A673 (cell line): ENCODE data around the gene ANKRD11. TPM values are rescaled to one million over a fixed set of nuclear protein-coding genes. Genes with fewer than 3 reads are reported as not detected.

Source experiments
- BruUV-seq: library from RNA; stranded (reverse); fragments of 400-500 nt; replicated peaks from 2 replicates; lab custom pipeline; 2021; lab: Mats Ljungman, UMichigan
- CTCF ChIA-PET: fragments of 300-600 bp; sonication (Branson Sonifier 250); formaldehyde crosslinking; loops from one replicate; lab custom pipeline; 2022; ENCODE audit warnings: antibody characterized with exemption; lab: Charles Lee
- POLR2A ChIA-PET: fragments of 300-600 bp; sonication (Branson Sonifier 250); formaldehyde crosslinking; loops from one replicate; lab custom pipeline; 2022; ENCODE audit warnings: antibody characterized with exemption; ENCODE audit not compliant: low non-redundant PET; lab: Charles Lee
- DNase-seq: peaks from one replicate; pipeline ENCODE4 v3.0.0-alpha.2; 2015; ENCODE audit warnings: low spot score
- H3K27ac ChIP-seq: fragments of 200-600 bp; sonication (generic); 2 replicates; pipeline ENCODE4 v1.5.1; 2016; ENCODE audit warnings: mixed run types, low read depth, mild to moderate bottlenecking, mixed read lengths, antibody characterized with exemption, low read length; ENCODE audit not compliant: poor library complexity, severe bottlenecking
- H3K27me3 ChIP-seq: fragments of 200-600 bp; sonication (generic); replicated peaks from 2 replicates; pipeline ENCODE4 v1.6.1; 2017; ENCODE audit warnings: mixed run types, low read depth, mild to moderate bottlenecking, mixed read lengths, antibody characterized with exemption, low read length; ENCODE audit not compliant: insufficient read depth, poor library complexity
- H3K36me3 ChIP-seq: fragments of 200-600 bp; sonication (generic); 2 replicates; pipeline ENCODE4 v1.6.1; 2016; ENCODE audit warnings: mixed run types, mild to moderate bottlenecking, mixed read lengths, antibody characterized with exemption, low read length; ENCODE audit not compliant: insufficient read depth, poor library complexity, severe bottlenecking
- H3K4me1 ChIP-seq: fragments of 200-600 bp; sonication (generic); 2 replicates; pipeline ENCODE4 v1.6.1; 2017; ENCODE audit warnings: mixed run types, mild to moderate bottlenecking, mixed read lengths, antibody characterized with exemption, low read length; ENCODE audit not compliant: insufficient read depth, poor library complexity, severe bottlenecking
- H3K4me3 ChIP-seq: fragments of 200-600 bp; sonication (generic); 2 replicates; pipeline ENCODE4 v1.5.1; 2016; ENCODE audit warnings: low read depth, mixed run types, mild to moderate bottlenecking, mixed read lengths, low read length; ENCODE audit not compliant: poor library complexity, severe bottlenecking
- H3K9me3 ChIP-seq: fragments of 200-600 bp; sonication (generic); 2 replicates; pipeline ENCODE4 v1.6.1; 2016; ENCODE audit warnings: mixed run types, low read depth, mild to moderate bottlenecking, mixed read lengths, antibody characterized with exemption, low read length; ENCODE audit not compliant: poor library complexity, severe bottlenecking
- CTCF ChIP-seq: fragments of 300-800, 200-600 bp; sonication (generic); conservative IDR thresholded peaks from 2 replicates; pipeline ENCODE4 v1.5.1; 2017; ENCODE audit warnings: low read depth, mild to moderate bottlenecking, antibody characterized with exemption, low read length, moderate library complexity, mixed read lengths
- EZH2 ChIP-seq: fragments of 200-600 bp; sonication (generic); IDR thresholded peaks from 2 replicates; pipeline ENCODE4 v1.6.1; 2017; ENCODE audit warnings: borderline replicate concordance, low read depth, mild to moderate bottlenecking, mixed read lengths, antibody characterized with exemption, low read length; ENCODE audit not compliant: poor library complexity, severe bottlenecking
- intact Hi-C: fragments of 100-400 bp; cut with micrococcal nuclease; formaldehyde crosslinking; loops from one replicate; pipeline ENCODE4 v1.10.0; 2022; ENCODE audit not compliant: unreplicated experiment
- total RNA-seq: library from RNA; stranded (reverse); gene quantifications from 2 replicates; pipeline ENCODE4 v1.2.3, GENCODE V29; 2021

The ANKRD11 gene
- total RNA-seq, 1 experiment from 2014 or later: 217 TPM

GRCh38 chr16:89373355-89374110 is 116.8 kb downstream of the ANKRD11 start:
- intact Hi-C loops: no loop called here
- ChIA-PET CTCF (no interaction called here), POLR2A (interaction anchor here (0.6 kb wide), 1 partner anchor 976 kb away, joined by 3 read pairs; no protein-coding TSS in a partner anchor)
- H3K27ac ChIP-seq: no peak overlapping the region
- no peak for DNase-seq
- H3K4me1 ChIP-seq: no peaks in the 10 kb centered on the region
- no peaks in the 10 kb centered on the region for H3K36me3 ChIP-seq
- BruUV-seq: no TSS peak
- no peak overlapping the region for H3K4me3 ChIP-seq
- no peaks in the 10 kb centered on the region for H3K27me3 ChIP-seq
- no peak for TF ChIP-seq CTCF
- TF ChIP-seq EZH2: no peak
- H3K9me3 ChIP-seq: no peaks in the 10 kb centered on the region

- DNase-seq: no peak
- BruUV-seq: no TSS peak
- Histone ChIP-seq H3K4me1 (no peaks in the 10 kb centered on the region), H3K4me3 (no peak overlapping the region), H3K27ac (no peak overlapping the region), H3K9me3 (no peaks in the 10 kb centered on the region), H3K36me3 (no peaks in the 10 kb centered on the region), H3K27me3 (no peaks in the 10 kb centered on the region)
- intact Hi-C loops: no loop called here
- ChIA-PET CTCF (no interaction called here), POLR2A (interaction anchor here (0.7 kb wide), 1 partner anchor 44 kb away, joined by 3 read pairs; no protein-coding TSS in a partner anchor)
- TF ChIP-seq EZH2 (no peak), CTCF (no peak)
These were observed 118.3 kb downstream of the ANKRD11 start for GRCh38 chr16:89371968-89372634.

GRCh38 chr16:89371386-89371785 is 119.0 kb downstream of the ANKRD11 start:
- no TSS peak for BruUV-seq
- DNase-seq: no peak
- ChIA-PET CTCF (no interaction called here), POLR2A (no interaction called here)
- intact Hi-C loops: no loop called here
- TF ChIP-seq EZH2 (no peak), CTCF (no peak)
- Histone ChIP-seq H3K9me3 (no peaks in the 10 kb centered on the region), H3K4me1 (no peaks in the 10 kb centered on the region), H3K4me3 (no peak overlapping the region), H3K36me3 (no peaks in the 10 kb centered on the region), H3K27ac (no peak overlapping the region), H3K27me3 (no peaks in the 10 kb centered on the region)
